GM15510 (cell line): ENCODE data around the gene RPS6KA5.

Experiments
- POLR2A ChIP-seq: IDR thresholded peaks from 3 replicates; pipeline ENCODE4 v1.6.1; 2011; ENCODE audit warnings: borderline replicate concordance; ENCODE audit not compliant: insufficient read length; ENCODE audit errors: extremely low read depth

Gene RPS6KA5

GRCh38 chr14:90808759-90809529, 251.5 kb downstream of the RPS6KA5 start:
- TF ChIP-seq POLR2A = no peak

GRCh38 chr14:90807060-90807459, 253.4 kb downstream of the RPS6KA5 start:
- no peak for TF ChIP-seq POLR2A

- no peak for TF ChIP-seq POLR2A
Measured at GRCh38 chr14:90805662-90806540, 254.5 kb downstream of the RPS6KA5 start.

- no peak for TF ChIP-seq POLR2A
Measured at GRCh38 chr14:90805084-90805391, 255.4 kb downstream of the RPS6KA5 start.

GRCh38 chr14:90804292-90805083, 256.0 kb downstream of the RPS6KA5 start:
- TF ChIP-seq POLR2A = no peak

- no peak for TF ChIP-seq POLR2A
Measured at GRCh38 chr14:90803249-90803648, 257.2 kb downstream of the RPS6KA5 start.

GRCh38 chr14:90799420-90799819, 261.0 kb downstream of the RPS6KA5 start:
- TF ChIP-seq POLR2A = no peak

- TF ChIP-seq POLR2A = no peak
Measured at GRCh38 chr14:90797919-90798318, 262.5 kb downstream of the RPS6KA5 start.
